Left renal pelvis (tissue), 4 donors: Measurements from ENCODE around the gene LRCH2. TPM values are rescaled to one million over a fixed set of nuclear protein-coding genes. Genes with fewer than 3 reads are reported as not detected.
"Not testable (repeated sequence)": the region's sequence is repeated elsewhere in the genome, so short reads cannot be mapped to it uniquely, and the experiment has no call there.

Experiments
- DNase-seq, 4 donors: peaks; one replicate each; pipeline ENCODE4 v3.0.0-alpha.2; 2013; ENCODE audit warnings: low read depth in 4 of 4, low spot score in 3 of 4
- polyA plus RNA-seq, 4 donors: library from polyadenylated mRNA; unstranded; fragments of 120-200 nt; gene quantifications; one replicate each; pipeline ENCODE4 v1.2.1, GENCODE V29; 2013; ENCODE audit not compliant: insufficient read length in 4 of 4

Gene LRCH2
- 10 to 100 TPM; 11.5 to 17.3 (median 15.3) TPM for polyA plus RNA-seq

- peak in 2 of 4 donors; percentile 33 to 40 for DNase-seq
Measured at GRCh38 chrX:115233497-115234455, at the start of gene LRCH2. TSS of gene LRCH2 (minus strand) at chrX:115234096. CDS start at chrX:115234041, 55 bp downstream.

GRCh38 chrX:115269051-115269683 is 35.3 kb upstream of the LRCH2 start:
- DNase-seq = no peak

GRCh38 chrX:115268421-115268820 is 34.5 kb upstream of the LRCH2 start:
- no peak for DNase-seq

- DNase-seq = no peak
Measured at GRCh38 chrX:115266300-115266699, 32.4 kb upstream of the LRCH2 start.

GRCh38 chrX:115264009-115264408 is 30.1 kb upstream of the LRCH2 start:
- DNase-seq = no peak

- DNase-seq = no peak
Measured at GRCh38 chrX:115261148-115261547, 27.3 kb upstream of the LRCH2 start.

- no peak for DNase-seq
Measured at GRCh38 chrX:115260330-115260729, 26.4 kb upstream of the LRCH2 start.

- DNase-seq = peak in 1 of 4 donors; percentile 19
Measured at GRCh38 chrX:115259238-115259875, 25.5 kb upstream of the LRCH2 start.

GRCh38 chrX:115257711-115258110 is 23.8 kb upstream of the LRCH2 start:
- DNase-seq = no peak

- no peak for DNase-seq
Measured at GRCh38 chrX:115255003-115255402, 21.1 kb upstream of the LRCH2 start.

- DNase-seq = no peak
Measured at GRCh38 chrX:115251458-115252233, 17.8 kb upstream of the LRCH2 start.

- DNase-seq = no peak
Measured at GRCh38 chrX:115237056-115237455, 3.2 kb upstream of the LRCH2 start.

GRCh38 chrX:115236560-115236959 is 2.7 kb upstream of the LRCH2 start:
- no peak for DNase-seq

- DNase-seq = no peak
Measured at GRCh38 chrX:115234461-115234860, 565 bp upstream of the LRCH2 start.

GRCh38 chrX:115232933-115233496 is 881 bp downstream of the LRCH2 start:
- no peak for DNase-seq

GRCh38 chrX:115229337-115230003 is 4.4 kb downstream of the LRCH2 start:
- DNase-seq = no peak

- DNase-seq = no peak
Measured at GRCh38 chrX:115226929-115227328, 7.0 kb downstream of the LRCH2 start.

- DNase-seq = not testable (repeated sequence)
Measured at GRCh38 chrX:115217346-115217745, 16.6 kb downstream of the LRCH2 start.

- no peak for DNase-seq
Measured at GRCh38 chrX:115214605-115215004, 19.3 kb downstream of the LRCH2 start.

- DNase-seq = no peak
Measured at GRCh38 chrX:115214151-115214550, 19.7 kb downstream of the LRCH2 start.
